Measurements from ENCODE around the gene MYO9A.
A peak's percentile ranks its signal among the peaks of the same experiment; 100 is the strongest.

MYO9A gene

GRCh38 chr15:72133211-72133610 lies 15.3 kb upstream of the MYO9A start:
- H3K27me3 ChIP-seq (ENCODE audit: control insufficient read depth, insufficient read depth, low read length) = no peaks in the 10 kb centered on the region
- no peak overlapping the region for H3K27ac ChIP-seq (ENCODE audit: low read length)
- H3K9me3 ChIP-seq (ENCODE audit: control insufficient read depth, low read depth, low read length) = no peaks in the 10 kb centered on the region
- no peak overlapping the region for H3K9ac ChIP-seq (ENCODE audit: low read length)
- no peaks in the 10 kb centered on the region for H3K36me3 ChIP-seq (ENCODE audit: control insufficient read depth, low read depth, low read length)
- no peaks in the 10 kb centered on the region for H3K4me1 ChIP-seq (ENCODE audit: control insufficient read depth, low read depth, low read length)
- no peak overlapping the region for H3K4me3 ChIP-seq (ENCODE audit: low read length)

GRCh38 chr15:72131922-72132321 lies 14.0 kb upstream of the MYO9A start:
- Histone ChIP-seq H3K36me3 (ENCODE audit: control insufficient read depth, low read depth, low read length) (no peaks in the 10 kb centered on the region), H3K4me1 (ENCODE audit: control insufficient read depth, low read depth, low read length) (no peaks in the 10 kb centered on the region), H3K27ac (ENCODE audit: low read length) (no peak overlapping the region), H3K4me3 (ENCODE audit: low read length) (no peak overlapping the region), H3K27me3 (ENCODE audit: control insufficient read depth, insufficient read depth, low read length) (no peaks in the 10 kb centered on the region), H3K9me3 (ENCODE audit: control insufficient read depth, low read depth, low read length) (no peaks in the 10 kb centered on the region), H3K9ac (ENCODE audit: low read length) (no peak overlapping the region)

- Histone ChIP-seq H3K9me3 (ENCODE audit: control insufficient read depth, low read depth, low read length) (no peaks in the 10 kb centered on the region), H3K27me3 (ENCODE audit: control insufficient read depth, insufficient read depth, low read length) (no peaks in the 10 kb centered on the region), H3K4me1 (ENCODE audit: control insufficient read depth, low read depth, low read length) (no peaks in the 10 kb centered on the region), H3K9ac (ENCODE audit: low read length) (no peak overlapping the region), H3K36me3 (ENCODE audit: control insufficient read depth, low read depth, low read length) (no peaks in the 10 kb centered on the region), H3K27ac (ENCODE audit: low read length) (no peak overlapping the region), H3K4me3 (ENCODE audit: low read length) (no peak overlapping the region)
Measured at GRCh38 chr15:72130272-72130671, 12.3 kb upstream of the MYO9A start.

- Histone ChIP-seq H3K9ac (ENCODE audit: low read length) (no peak overlapping the region), H3K4me1 (ENCODE audit: control insufficient read depth, low read depth, low read length) (no peaks in the 10 kb centered on the region), H3K27me3 (ENCODE audit: control insufficient read depth, insufficient read depth, low read length) (no peaks in the 10 kb centered on the region), H3K4me3 (ENCODE audit: low read length) (no peak overlapping the region), H3K27ac (ENCODE audit: low read length) (no peak overlapping the region), H3K9me3 (ENCODE audit: control insufficient read depth, low read depth, low read length) (no peaks in the 10 kb centered on the region), H3K36me3 (ENCODE audit: control insufficient read depth, low read depth, low read length) (no peaks in the 10 kb centered on the region)
Measured at GRCh38 chr15:72128359-72128758, 10.4 kb upstream of the MYO9A start.

GRCh38 chr15:72127724-72128322 lies 9.9 kb upstream of the MYO9A start:
- H3K4me1 ChIP-seq (ENCODE audit: control insufficient read depth, low read depth, low read length) = no peaks in the 10 kb centered on the region
- H3K9ac ChIP-seq (ENCODE audit: low read length) = no peak overlapping the region
- H3K27me3 ChIP-seq (ENCODE audit: control insufficient read depth, insufficient read depth, low read length) = no peaks in the 10 kb centered on the region
- no peaks in the 10 kb centered on the region for H3K36me3 ChIP-seq (ENCODE audit: control insufficient read depth, low read depth, low read length)
- no peak overlapping the region for H3K4me3 ChIP-seq (ENCODE audit: low read length)
- H3K9me3 ChIP-seq (ENCODE audit: control insufficient read depth, low read depth, low read length) = no peaks in the 10 kb centered on the region
- no peak overlapping the region for H3K27ac ChIP-seq (ENCODE audit: low read length)

- H3K4me3 ChIP-seq (ENCODE audit: low read length) = no peak overlapping the region
- H3K9ac ChIP-seq (ENCODE audit: low read length) = no peak overlapping the region
- no peaks in the 10 kb centered on the region for H3K36me3 ChIP-seq (ENCODE audit: control insufficient read depth, low read depth, low read length)
- no peaks in the 10 kb centered on the region for H3K9me3 ChIP-seq (ENCODE audit: control insufficient read depth, low read depth, low read length)
- no peaks in the 10 kb centered on the region for H3K27me3 ChIP-seq (ENCODE audit: control insufficient read depth, insufficient read depth, low read length)
- H3K4me1 ChIP-seq (ENCODE audit: control insufficient read depth, low read depth, low read length) = no peaks in the 10 kb centered on the region
- H3K27ac ChIP-seq (ENCODE audit: low read length) = no peak overlapping the region
Measured at GRCh38 chr15:72124218-72124617, 6.3 kb upstream of the MYO9A start.

GRCh38 chr15:72117486-72118016 lies 399 bp downstream of the MYO9A start:
- Histone ChIP-seq H3K9me3 (ENCODE audit: control insufficient read depth, low read depth, low read length) (no peaks in the 10 kb centered on the region), H3K36me3 (ENCODE audit: control insufficient read depth, low read depth, low read length) (no peaks in the 10 kb centered on the region), H3K27me3 (ENCODE audit: control insufficient read depth, insufficient read depth, low read length) (no peaks in the 10 kb centered on the region), H3K27ac (ENCODE audit: low read length) (no peak overlapping the region), H3K9ac (ENCODE audit: low read length) (peak overlapping the region; percentile 55), H3K4me3 (ENCODE audit: low read length) (peak overlapping the region; percentile 87), H3K4me1 (ENCODE audit: control insufficient read depth, low read depth, low read length) (peaks cover 7% of the 10 kb centered on the region)

GRCh38 chr15:72116731-72117485 lies 1.0 kb downstream of the MYO9A start:
- Histone ChIP-seq H3K27ac (ENCODE audit: low read length) (no peak overlapping the region), H3K27me3 (ENCODE audit: control insufficient read depth, insufficient read depth, low read length) (no peaks in the 10 kb centered on the region), H3K9me3 (ENCODE audit: control insufficient read depth, low read depth, low read length) (no peaks in the 10 kb centered on the region), H3K9ac (ENCODE audit: low read length) (peak overlapping the region; percentile 55), H3K36me3 (ENCODE audit: control insufficient read depth, low read depth, low read length) (no peaks in the 10 kb centered on the region), H3K4me3 (ENCODE audit: low read length) (peak overlapping the region; percentile 87), H3K4me1 (ENCODE audit: control insufficient read depth, low read depth, low read length) (peaks cover 7% of the 10 kb centered on the region)

GRCh38 chr15:72113347-72114031 lies 4.5 kb downstream of the MYO9A start:
- Histone ChIP-seq H3K27ac (ENCODE audit: low read length) (no peak overlapping the region), H3K4me1 (ENCODE audit: control insufficient read depth, low read depth, low read length) (peaks cover 4% of the 10 kb centered on the region), H3K9me3 (ENCODE audit: control insufficient read depth, low read depth, low read length) (no peaks in the 10 kb centered on the region), H3K4me3 (ENCODE audit: low read length) (no peak overlapping the region), H3K9ac (ENCODE audit: low read length) (no peak overlapping the region), H3K27me3 (ENCODE audit: control insufficient read depth, insufficient read depth, low read length) (no peaks in the 10 kb centered on the region), H3K36me3 (ENCODE audit: control insufficient read depth, low read depth, low read length) (no peaks in the 10 kb centered on the region)

- H3K9ac ChIP-seq (ENCODE audit: low read length) = no peak overlapping the region
- H3K27me3 ChIP-seq (ENCODE audit: control insufficient read depth, insufficient read depth, low read length) = no peaks in the 10 kb centered on the region
- no peaks in the 10 kb centered on the region for H3K36me3 ChIP-seq (ENCODE audit: control insufficient read depth, low read depth, low read length)
- H3K9me3 ChIP-seq (ENCODE audit: control insufficient read depth, low read depth, low read length) = no peaks in the 10 kb centered on the region
- no peak overlapping the region for H3K4me3 ChIP-seq (ENCODE audit: low read length)
- H3K27ac ChIP-seq (ENCODE audit: low read length) = no peak overlapping the region
- H3K4me1 ChIP-seq (ENCODE audit: control insufficient read depth, low read depth, low read length) = peaks cover 4% of the 10 kb centered on the region
Measured at GRCh38 chr15:72112805-72113204, 5.1 kb downstream of the MYO9A start.

GRCh38 chr15:72112116-72112515 lies 5.8 kb downstream of the MYO9A start:
- H3K9ac ChIP-seq (ENCODE audit: low read length) = no peak overlapping the region
- H3K9me3 ChIP-seq (ENCODE audit: control insufficient read depth, low read depth, low read length) = no peaks in the 10 kb centered on the region
- H3K36me3 ChIP-seq (ENCODE audit: control insufficient read depth, low read depth, low read length) = no peaks in the 10 kb centered on the region
- H3K27ac ChIP-seq (ENCODE audit: low read length) = no peak overlapping the region
- peaks cover 4% of the 10 kb centered on the region for H3K4me1 ChIP-seq (ENCODE audit: control insufficient read depth, low read depth, low read length)
- no peaks in the 10 kb centered on the region for H3K27me3 ChIP-seq (ENCODE audit: control insufficient read depth, insufficient read depth, low read length)
- no peak overlapping the region for H3K4me3 ChIP-seq (ENCODE audit: low read length)
